Frontal cortex (tissue), 4 donors: ENCODE measurements around the gene ZNF76. TPM values are rescaled to one million over a fixed set of nuclear protein-coding genes. Genes with fewer than 3 reads are reported as not detected.
"Not testable (repeated sequence)": the region's sequence is repeated elsewhere in the genome, so short reads cannot be mapped to it uniquely, and the experiment has no call there.

ENCODE experiments used
- DNase-seq, 2 donors: peaks; one replicate each; pipeline ENCODE4 v3.0.0; 2012; ENCODE audit warnings: low spot score in 2 of 2
- FAIRE-seq: peaks from 2 replicates; lab custom pipeline; 2012; peaks lifted over from hg19 to GRCh38; lab: Jason Lieb, UNC
- total RNA-seq: library from RNA; depleted of rRNA; stranded (reverse); fragments of >200 nt; gene quantifications from one replicate; pipeline ENCODE4 v1.2.3, GENCODE V29; 2014
- donor health status: control.
- donor health status: control.
- donor health status: control.

Gene ZNF76
- total RNA-seq, 1 donor from 2014 or later: 11.0 TPM

DNA sequence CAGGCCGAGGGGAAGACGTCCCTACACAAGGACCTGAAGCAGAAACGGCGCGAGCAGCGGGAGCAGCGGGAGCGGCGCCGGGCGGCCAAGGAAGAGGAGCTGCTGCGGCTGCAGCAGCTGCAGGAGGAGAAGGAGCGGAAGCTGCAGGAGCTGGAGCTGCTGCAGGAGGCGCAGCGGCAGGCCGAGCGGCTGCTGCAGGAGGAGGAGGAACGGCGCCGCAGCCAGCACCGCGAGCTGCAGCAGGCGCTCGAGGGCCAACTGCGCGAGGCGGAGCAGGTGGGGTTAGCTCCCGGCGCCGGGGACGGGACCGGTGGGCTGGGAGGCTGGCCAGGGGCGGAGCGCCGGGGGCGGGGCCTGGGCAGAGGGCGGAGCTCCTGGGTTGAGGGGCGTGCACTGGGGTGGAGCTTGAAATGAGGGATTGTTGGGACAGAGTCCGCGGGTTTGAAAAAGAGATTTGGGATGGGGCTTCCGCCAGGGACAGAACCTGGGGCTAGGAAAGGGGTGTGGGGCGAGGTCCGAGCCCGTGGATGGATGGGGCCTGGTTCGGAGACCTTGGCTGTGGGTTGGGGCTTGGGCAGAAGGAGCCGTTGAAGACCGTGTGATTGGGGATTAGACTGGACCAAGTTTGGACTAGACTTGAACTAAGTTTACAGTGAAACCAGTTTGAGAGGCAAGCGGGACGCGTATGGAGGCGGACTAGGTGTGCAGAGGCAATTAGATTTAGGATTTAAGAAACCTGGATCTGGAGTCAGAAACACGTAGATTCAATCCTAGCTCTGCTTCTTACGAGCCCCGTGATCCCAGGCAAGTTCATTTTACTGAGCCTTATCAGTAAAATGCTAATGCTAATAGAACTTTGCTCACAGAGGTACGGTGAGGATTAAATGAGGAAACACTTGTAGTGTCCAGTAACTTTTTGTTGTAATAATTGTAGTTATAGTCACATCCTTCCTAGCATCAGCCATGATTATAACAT, 58.9 kb downstream of the ZNF76 start:
- FAIRE-seq: no peak
- peak; percentile 78 to 94 for DNase-seq

DNA sequence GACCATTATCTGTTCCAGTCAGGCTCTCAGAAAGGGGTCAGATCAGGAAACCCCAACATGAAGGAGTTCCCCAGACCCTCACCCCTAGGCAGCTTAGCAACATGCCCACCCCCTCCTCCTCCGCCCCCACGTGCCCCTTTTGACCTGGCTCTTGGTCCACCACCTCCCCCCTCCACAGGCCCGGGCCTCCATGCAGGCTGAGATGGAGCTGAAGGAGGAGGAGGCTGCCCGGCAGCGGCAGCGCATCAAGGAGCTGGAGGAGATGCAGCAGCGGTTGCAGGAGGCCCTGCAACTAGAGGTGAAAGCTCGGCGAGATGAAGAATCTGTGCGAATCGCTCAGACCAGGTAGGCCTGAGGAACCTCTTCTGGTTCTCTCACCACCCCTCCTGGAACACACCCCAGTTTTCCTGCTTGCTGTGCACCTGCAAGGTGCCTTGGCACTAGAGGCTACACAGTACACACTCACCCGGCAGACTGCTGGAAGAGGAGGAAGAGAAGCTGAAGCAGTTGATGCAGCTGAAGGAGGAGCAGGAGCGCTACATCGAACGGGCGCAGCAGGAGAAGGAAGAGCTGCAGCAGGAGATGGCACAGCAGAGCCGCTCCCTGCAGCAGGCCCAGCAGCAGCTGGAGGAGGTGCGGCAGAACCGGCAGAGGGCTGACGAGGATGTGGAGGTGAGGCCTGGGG, 60.0 kb downstream of the ZNF76 start:
- no peak for FAIRE-seq
- DNase-seq: no peak

DNA sequence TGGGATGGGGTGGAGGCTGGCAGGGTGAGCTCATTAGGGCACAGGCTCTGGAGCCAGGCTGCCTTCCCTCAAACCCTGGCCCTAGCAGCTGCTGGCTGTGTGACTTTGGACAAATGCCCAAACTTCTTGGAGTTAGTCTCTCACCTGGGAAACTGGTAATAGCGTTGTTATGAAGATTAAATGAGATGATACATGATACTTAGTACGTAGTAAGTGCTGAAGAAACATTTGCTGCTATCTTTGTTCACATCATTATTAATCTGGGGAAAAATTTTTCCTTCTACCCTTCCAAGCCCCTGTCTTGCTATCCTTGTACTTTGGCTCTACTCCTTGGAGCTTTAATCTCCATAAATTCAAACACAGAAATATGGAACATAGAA, 60.5 kb downstream of the ZNF76 start:
- no peak for DNase-seq
- FAIRE-seq: no peak

DNA sequence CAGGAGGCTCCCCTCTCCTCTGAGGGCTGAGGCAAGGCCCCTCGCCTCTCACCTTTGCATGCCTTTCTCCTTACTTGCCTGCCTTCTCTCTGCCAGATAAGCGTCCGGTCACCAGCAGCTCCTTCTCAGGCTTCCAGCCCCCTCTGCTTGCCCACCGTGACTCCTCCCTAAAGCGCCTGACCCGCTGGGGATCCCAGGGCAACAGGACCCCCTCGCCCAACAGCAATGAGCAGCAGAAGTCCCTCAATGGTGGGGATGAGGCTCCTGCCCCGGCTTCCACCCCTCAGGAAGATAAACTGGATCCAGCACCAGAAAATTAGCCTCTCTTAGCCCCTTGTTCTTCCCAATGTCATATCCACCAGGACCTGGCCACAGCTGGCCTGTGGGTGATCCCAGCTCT, 61.6 kb downstream of the ZNF76 start:
- FAIRE-seq (no peak), DNase-seq (no peak)

DNA sequence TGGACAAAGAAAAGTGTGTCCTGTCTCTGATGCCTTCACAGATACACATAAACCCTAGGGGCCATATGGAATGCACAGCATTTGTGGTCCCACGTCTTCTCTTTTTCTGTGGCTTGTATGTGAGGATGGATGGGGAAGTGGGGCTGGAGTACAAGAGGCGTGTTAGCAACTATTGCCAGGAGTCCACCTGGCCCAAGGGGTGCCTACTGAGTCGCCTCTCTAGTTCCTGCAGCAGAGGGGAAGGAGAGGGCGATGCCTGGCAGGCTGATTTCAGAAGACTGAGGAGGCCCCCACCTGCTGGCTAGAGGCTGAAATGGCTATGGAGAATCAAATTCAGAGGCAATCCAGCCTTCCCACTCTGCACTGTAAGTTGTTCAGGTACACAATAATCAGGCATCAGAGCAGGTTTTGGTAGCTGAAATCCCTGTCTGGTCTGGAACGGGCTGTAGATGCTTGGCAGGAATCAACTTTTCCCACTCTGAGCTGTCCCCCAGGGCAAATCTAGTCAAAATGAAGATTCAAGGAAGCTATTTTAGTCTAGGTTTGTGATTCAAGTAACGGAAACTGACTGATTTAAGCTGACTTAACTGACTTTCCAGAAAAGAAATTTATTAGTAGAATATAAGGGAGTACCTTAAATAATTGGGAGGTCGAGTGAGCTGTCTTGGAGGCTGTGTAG, 68.0 kb downstream of the ZNF76 start:
- no peak for FAIRE-seq
- peak in 1 of 2 donors; percentile 52 for DNase-seq

DNA sequence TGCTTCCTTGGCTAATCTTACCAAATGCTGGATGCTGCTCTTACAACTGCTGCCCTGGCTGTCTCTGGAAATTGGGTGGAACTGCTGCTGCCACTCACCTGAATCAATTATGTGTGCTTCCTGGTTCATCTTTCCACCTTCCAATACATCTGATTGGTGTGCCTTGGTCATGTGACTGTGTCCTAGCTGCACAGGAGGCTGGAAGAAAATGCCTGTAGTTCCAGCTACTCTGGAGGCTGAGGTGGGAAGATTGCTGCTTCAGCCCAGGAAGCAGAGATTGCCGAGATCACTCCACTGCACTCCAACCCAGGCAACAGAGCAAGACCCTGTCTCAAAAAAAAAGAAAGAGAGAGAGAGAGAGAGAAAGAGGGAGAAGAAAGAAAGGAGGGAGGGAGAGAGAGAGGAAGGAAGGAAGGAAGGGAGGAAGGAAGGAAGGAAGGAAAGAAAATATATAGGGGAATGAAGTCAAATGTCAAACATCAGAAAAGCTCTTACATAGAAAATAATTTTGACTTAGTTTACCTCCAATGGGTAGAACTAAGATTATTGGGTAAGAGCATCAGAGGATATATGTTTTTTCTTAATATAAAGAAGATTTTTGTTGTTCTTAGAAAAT, 68.7 kb downstream of the ZNF76 start:
- FAIRE-seq (no peak), DNase-seq (no peak)

DNA sequence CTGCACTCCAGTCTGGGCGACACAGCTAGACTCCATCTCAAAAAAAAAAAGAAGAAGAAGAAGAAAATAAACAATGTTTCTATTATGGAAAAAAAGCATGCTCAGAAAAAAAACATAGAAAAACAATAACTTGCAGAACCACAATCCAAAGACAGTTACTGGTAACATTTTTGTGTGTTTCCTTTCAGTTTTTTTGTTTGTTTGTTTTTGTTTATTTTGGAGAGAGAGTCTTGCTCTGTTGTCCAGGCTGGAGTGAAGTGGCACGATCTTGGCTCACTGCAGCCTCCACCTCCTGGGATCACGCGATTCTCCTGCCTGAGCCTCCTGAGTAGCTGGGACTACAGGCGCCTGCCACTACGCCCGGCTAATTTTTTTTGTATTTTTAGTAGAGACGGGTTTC, 69.4 kb downstream of the ZNF76 start:
- not testable (repeated sequence) for FAIRE-seq, DNase-seq

DNA sequence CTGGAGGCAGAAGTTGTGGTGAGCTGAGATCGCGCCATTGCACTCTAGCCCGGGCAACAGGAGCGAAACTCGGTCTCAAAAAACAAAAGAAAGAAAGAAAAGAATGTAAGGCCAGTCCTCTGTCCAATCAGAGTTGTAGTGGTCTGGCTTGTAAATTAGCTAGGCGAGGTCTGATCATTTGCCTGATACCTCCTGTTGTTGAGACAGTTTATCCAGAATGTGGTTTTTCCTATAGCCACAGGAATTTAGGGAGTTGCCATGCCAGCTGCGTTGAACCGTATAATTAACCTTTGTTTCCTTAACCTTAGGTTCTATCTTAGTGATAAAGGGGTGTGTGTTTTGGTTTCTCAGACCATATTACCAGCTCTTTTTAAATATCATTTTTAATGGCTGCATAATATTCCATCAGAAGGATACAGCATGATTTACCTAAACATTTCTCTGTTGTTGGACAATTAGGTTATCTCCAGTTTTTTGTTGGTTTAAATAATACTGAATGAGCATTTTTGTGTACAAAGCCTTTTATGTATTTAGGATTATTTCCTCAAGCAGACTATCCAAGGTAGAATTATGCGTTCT, 71.1 kb downstream of the ZNF76 start:
- DNase-seq (no peak), FAIRE-seq (no peak)

DNA sequence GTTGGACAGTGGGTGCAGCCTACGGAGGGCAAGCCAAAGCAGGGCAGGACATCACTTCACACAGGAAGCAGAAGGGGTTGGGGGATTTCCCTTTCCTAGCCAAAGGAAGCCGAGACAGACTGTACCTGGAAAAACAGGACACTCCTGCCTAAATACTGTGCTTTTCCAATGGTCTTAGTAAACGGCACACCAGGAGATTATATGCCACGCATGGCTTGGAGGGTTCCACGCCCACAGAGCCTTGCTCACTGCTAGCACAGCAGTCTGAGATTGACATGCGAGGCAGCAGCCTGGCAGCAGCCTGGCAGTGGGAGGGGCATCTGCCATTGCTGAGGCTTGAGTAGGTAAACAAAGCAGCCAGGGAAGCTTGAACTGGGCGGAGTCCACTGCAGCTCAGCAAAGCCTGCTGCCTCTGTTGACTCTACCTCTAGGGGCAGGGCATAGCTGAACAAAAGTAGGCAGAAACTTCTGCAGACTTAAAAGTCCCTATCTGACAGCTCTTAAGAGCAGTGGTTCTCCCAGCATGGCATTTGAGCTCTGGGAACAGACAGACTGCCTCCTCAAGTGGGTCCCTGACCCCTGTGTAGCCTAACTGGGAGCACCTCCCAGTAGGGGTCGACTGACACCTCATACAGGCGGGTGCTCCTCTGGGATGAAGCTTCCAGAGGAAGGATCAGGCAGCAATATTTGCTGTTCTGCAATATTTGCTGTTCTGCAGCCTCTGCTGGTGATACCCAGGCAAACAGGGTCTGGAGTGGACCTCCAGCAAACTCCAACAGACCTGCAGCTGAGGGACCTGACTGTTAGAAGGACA, 72.7 kb downstream of the ZNF76 start:
- not testable (repeated sequence) for DNase-seq, FAIRE-seq

DNA sequence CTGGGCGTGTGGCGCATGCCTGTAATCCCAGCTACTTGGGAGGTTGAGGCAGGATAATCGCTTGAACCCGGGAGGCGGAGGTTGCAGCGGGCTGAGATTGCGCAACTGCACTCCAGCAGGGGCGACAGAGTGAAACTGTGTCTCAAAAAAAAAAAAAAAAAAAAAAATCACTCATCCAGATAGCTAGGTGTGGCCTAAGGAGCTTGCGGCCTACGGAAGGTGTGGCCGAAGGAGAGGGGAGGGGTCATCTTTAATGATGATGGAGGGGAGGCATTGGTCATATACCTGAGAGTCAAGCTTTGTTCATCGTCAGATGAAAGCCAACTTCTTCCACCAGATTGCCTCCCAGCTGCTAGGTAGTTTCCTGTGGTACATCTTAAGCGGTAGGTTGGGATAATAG, 82.0 kb downstream of the ZNF76 start:
- FAIRE-seq (no peak), DNase-seq (no peak)

DNA sequence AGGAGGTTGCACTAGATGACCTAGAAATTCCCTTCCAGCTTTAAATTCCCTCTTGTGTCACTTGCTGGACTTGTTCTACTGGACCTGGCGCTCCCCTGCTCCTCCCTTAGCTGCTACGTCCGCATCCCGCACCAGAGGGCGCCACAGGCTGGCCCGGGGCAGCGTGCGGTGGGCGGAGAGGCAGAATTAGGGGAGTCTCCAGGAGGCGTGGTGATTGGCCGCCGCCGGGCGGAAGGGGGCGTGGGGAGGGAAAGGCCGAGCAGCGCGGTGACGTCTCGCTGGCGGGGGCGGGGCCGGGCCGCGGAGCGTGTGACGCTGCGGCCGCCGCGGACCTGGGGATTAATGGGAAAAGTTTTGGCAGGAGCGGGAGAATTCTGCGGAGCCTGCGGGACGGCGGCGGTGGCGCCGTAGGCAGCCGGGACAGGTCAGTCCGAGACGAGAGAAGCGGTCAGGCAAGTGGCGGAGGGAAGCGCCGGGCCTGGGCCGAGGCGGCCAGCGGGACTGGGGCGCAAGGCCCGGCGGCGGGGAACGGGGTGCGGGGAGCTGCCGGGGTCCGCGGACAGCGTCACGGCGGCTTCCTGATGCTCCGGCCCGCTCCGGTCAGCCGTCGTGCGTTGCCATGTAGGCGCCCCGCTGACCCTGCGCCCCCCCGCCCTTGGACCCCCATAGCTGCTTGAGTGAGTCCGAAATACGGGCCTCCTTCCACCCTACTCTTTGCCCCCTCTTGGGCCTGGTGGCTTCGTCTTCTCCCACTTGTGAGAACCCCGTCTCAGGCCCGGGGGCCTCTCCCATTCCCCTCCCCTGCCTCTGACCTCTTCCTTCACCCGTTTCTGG, 82.9 kb downstream of the ZNF76 start, which contains the start of gene PPARD:
PPARD (plus strand) TSS at position 301 of the 834 bp plus-strand sequence. CDS start 68,530 bp downstream, outside the sequence.
- FAIRE-seq (no peak), DNase-seq (peak; percentile 100)

DNA sequence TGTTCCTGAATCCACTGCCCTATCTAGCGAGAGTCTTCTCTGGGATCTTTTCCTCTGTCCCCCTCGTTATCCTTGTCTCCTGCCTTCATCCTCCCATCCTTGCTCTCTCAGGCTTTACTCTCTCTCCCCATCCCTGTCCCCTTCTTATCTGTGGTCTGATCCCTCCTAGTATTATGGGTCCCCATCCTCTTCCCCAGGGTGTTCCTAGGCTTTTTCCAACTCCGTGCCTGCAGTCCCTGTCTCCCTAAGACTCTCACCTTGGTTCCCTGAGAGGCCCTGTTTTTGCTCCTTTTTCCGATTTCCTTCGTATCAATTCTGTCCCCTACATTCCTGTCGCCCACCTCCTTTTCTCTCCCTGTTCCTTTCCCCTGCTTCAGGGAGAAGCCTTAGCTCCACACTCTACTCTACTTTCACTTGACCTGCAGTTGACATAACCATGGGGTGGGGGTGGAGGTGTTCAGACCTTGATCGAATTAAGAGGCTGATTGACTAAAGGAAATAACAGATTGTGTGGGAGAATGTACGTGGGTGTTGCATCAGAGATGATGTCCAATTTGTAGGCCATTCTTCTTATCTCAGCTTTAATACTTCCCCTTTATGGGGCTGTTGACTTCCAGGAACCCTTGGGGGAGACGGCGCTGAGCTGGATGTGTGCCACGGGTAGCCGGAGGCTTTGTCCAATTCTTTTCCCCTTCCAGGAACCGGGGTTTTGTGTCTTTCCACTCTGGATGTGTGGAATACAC, 83.7 kb downstream of the ZNF76 start:
- no peak for FAIRE-seq
- DNase-seq: peak in 1 of 2 donors; percentile 37

DNA sequence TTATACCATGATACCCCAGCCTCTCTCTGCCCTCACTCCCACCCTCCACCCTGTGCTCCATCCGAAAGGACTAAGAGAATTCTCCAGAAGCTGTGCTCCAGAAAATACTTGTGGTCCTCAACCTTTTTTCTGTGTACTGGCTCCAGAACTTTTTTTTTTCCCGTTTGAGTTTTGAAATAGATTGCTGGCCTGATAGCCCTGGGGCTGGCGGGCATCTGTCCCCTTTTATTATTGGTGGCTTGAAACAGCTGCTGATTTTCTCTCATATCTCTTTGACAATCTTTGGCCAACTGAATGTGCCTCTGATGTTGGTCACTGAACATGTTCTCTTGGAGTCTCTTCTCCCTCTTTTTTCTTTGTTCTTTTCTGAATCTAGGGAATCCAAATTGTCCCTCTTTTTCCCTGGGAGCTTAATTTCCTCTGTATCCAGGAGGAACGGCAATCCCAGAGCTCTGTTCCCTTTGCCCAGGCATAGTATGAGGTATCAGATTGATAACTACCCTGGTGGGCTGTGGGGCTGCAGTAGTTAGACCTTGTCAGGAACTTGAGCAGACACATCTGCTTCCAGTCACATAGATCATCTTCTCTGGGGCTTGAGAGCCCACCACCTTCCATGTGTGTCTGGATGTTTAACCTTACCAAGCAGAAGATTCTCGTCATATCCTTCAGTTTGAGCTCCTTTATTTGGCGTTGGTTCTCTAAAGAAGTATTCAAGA, 84.5 kb downstream of the ZNF76 start:
- DNase-seq (no peak), FAIRE-seq (no peak)
